ENCODE measurements around the gene STX4.

STX4 gene

DNA sequence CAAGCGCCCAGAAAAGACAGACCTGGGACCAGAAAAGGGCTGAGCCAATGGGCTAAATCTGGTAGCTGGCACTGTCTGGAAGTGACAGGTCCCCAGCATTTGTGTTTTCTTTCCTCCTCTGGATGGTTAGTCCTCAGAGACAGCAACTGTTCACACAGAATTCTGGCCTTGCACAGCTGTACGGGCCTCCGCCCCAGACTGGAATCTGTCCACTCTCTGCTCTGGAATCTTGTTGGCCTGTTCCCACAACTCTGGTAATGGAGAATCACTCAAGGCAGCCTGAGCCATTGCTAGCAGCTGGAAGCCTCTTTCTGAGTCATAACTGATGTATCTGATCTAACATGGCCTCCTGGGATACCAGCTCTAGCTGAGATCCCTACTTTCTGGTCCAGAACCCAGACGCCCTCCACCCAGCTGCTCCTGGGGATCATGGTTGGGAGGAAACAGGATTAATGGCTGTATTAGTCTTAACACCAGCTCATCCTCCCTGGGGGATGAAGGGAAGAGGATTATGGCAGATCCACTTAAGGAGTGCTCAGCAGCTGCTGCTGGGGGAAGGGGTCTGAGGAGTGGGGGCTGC, 31.6 kb downstream of the STX4 start:
- no peak for DNase-seq

DNA sequence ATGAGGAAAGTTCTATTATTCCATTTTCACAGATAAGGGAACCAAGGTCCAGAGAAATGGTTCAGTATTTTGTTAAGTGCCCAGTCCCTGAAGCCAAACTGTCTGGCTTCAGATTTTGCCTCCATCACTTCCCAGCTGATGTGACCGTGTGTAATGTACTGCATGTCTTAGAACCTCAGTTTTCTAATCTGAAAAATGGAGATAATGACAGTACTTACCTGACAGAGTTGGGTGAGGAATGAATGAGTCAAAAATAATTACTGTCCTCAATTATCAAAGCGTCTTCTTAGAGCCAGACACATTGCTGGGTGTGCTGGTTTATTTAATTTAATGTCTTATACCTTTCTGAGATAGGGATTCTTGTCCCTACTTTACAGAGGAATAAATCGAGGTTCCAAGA, 34.0 kb downstream of the STX4 start:
- DNase-seq: no peak

DNA sequence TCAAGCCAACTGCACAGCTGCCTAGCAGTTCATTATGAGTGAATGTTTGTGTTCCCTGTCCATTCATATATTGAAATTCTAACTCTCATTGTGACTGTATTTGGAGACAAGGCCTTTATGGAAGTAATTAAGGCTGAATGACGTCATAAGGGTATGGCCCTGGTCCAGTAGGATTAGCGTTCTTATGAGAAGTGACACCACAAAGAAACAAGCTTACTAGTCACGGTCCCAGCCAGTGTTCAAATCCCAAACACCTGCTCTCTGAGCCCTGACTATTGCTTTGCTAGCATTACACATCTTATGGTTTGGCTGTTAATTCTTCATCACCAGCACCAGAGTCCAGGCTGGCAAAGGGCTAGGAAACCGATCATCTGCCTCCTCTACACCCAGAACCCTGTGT, 38.5 kb downstream of the STX4 start:
- no peak for DNase-seq

DNA sequence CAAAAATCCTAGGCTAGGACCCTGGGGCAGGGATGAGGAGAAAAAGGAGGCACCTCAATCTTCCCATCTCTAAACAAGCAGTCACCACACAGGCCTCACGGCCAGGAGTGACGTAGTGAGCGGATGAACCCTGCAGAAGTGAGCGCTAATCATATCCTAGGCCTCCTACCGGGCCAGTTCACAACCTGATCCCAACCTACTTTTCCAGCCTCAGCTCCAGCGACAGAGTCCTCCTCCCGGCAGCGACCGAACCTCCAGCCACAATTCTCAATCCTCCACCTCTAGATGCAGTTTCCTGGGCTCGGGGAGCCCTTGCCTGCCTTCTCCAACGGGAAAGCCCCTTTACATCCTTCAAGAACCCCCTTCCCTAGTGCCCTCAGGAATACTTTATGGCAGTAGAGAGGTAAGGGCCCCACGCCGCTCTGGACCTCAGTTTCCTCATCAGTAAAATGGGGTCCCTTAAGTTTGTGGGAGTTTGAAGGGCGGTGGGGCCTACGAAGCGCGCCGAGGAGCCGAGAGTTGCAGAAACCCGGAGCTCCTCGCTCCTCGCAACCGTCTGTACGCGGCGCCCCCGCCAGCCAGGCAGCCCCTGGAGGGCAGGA, 39.3 kb downstream of the STX4 start:
- DNase-seq: no peak

DNA sequence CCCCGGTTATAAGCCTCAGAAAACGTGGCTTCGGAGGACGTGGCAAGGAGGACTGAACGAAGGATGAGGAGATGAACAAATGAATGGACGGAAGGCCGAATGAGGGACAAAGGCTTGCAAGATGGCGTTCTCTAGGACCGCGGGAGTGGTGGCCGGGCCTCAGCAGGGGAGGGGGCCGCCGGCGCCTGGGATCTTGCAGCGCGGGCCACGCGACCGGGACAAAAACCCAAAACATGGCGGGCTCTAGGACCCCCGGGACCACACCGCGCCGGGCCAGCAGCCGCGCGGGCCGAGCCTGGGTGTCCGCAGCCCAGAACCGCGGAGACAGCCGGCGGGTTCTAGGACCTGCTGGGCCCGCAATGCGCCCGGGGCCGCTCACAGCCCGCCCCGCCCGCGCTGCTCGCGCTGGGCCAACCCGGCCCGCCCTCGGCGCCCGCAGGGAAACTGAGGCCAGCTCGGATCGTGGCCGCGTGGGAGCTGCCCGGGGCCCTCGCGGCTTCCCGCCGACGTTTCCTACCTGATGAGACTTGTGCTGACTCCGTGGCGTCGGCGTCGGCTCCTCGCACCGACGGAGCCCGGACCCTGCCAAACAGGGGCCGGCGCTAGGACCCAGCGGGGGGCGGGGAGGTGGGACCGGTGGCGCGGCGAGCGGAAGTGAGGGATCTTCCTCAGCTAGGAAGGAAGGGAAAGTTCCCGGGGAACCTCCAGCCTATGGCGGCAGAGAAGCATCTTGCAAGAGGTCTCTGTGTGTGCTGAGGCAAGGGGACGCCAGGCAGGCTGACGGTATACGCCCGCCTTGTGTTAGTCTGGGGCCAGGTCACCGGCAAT, 40.0 kb downstream of the STX4 start:
- peak; percentile 99 for DNase-seq

DNA sequence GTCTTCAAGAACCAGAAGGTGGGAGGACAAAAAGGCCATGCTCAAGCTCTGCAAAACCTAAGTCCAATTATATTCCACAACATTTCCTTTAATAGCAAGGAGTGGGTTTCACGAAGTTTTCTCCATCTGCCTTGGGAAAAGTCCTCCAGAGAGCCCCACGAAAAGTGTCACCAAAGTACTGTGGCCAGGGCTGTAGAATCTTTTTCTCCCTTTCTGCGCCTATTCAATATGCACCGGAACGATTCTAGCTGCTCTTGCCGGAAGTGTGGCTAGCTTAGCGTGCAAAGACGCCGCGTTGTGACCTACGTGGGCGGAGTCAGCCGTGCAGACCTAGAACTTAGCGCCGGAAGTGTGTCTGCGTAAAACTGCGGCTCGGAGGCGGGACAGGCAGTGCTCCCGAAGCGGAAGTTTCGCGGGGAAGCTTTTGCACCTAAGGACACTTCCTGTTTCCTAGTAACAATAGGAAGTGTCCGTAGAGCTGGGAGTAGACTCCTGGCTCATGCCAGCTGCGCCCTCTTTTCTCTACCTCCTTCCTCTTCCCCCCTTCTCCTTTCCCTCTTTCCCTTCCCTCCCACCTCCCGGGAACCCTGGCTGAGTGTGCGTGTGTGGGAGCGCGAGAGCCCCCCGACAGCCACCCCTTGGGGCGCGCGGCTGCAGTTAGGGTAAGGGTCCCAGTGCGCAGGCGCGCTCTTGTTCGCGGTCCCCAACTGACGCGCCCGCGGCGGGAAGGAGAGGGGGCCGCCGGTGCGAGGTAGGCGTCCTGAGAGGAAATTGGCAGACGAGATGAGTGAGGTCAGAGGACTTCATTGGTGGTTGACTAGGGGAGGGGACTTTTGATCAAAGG, 40.8 kb downstream of the STX4 start, which contains the start of the genes ZNF646 and ZNF668:
ZNF646 (plus strand) TSS at position 453 of the 844 bp plus-strand sequence. CDS start 1,903 bp downstream, outside the sequence.
ZNF668 (minus strand) TSS at position 271 of the 844 bp plus-strand sequence. CDS start 9,781 bp downstream, outside the sequence.
- peak; percentile 91 for DNase-seq

DNA sequence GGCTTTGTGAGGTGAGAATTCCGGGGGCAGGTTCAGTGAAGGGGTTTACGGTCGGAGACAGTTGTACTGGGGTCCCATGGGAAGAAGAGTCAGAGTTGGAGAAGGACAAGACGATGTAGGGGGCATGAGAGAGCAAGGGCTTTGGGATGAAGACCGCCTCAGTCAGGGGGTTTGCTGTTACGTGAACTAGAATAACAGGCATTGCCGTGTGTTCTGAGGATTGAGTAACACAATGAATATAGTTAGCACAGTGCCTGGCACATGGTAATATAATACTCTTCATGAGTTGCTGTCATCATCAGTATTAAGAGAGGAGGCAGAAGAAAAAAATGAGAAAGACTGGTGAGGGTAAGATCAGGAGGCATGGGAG, 41.4 kb downstream of the STX4 start:
- DNase-seq: no peak

DNA sequence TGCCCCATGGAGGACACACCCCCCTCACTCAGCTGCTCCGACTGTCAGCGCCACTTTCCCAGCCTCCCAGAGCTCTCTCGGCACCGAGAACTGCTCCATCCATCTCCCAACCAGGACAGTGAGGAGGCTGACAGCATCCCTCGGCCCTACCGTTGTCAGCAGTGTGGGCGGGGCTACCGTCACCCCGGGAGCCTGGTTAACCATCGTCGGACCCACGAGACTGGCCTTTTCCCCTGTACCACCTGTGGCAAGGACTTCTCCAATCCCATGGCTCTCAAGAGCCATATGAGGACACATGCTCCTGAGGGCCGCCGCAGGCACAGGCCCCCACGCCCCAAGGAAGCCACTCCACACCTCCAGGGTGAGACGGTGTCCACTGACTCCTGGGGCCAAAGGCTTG, 43.0 kb downstream of the STX4 start:
- DNase-seq: no peak

DNA sequence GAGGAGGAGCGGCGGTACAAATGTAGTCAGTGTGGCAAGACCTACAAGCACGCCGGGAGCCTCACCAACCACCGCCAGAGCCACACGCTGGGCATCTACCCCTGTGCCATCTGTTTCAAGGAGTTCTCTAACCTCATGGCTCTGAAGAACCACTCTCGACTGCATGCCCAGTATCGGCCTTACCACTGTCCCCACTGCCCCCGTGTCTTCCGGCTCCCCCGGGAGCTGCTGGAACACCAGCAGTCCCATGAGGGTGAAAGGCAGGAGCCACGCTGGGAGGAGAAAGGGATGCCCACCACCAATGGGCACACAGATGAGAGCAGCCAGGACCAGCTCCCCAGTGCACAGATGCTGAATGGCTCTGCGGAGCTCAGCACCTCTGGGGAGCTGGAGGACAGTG, 43.7 kb downstream of the STX4 start:
- DNase-seq: no peak

DNA sequence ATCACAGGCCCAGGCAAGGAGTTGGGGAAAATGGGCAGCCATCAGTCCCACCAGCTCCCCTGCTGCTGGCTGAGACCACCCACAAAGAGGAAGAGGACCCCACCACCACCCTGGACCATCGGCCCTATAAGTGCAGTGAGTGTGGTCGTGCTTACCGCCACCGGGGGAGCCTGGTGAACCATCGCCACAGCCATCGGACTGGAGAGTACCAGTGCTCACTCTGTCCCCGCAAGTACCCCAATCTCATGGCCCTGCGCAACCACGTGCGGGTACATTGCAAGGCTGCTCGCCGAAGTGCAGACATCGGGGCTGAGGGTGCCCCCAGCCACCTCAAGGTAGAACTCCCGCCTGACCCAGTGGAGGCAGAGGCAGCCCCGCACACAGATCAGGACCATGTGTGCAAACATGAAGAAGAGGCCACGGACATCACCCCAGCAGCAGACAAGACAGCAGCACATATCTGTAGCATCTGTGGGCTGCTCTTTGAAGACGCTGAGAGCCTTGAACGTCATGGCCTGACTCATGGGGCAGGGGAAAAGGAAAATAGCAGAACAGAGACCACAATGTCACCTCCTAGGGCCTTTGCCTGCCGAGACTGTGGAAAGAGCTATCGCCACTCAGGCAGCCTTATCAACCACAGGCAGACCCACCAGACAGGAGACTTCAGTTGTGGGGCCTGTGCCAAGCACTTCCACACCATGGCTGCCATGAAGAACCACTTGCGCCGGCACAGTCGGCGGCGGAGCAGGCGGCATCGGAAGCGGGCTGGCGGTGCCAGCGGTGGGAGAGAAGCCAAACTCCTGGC, 44.4 kb downstream of the STX4 start:
- DNase-seq: no peak

DNA sequence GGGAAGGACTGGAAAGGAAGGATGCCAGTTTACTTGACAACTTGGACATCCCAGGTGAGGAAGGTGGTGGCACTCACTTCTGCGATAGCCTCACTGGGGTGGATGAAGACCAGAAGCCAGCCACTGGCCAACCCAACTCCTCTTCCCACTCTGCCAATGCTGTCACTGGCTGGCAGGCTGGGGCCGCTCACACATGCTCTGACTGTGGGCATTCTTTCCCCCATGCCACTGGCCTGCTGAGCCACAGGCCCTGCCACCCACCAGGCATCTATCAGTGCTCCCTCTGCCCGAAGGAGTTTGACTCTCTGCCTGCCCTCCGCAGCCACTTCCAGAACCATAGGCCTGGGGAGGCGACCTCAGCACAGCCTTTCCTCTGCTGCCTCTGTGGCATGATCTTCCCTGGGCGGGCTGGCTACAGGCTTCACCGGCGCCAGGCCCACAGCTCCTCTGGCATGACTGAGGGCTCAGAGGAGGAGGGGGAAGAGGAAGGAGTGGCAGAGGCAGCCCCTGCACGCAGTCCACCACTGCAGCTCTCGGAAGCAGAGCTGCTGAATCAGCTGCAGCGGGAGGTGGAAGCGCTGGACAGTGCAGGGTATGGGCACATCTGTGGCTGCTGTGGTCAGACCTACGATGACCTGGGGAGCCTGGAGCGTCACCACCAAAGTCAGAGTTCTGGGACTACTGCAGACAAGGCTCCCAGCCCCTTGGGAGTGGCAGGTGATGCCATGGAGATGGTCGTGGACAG, 45.4 kb downstream of the STX4 start:
- DNase-seq: no peak

DNA sequence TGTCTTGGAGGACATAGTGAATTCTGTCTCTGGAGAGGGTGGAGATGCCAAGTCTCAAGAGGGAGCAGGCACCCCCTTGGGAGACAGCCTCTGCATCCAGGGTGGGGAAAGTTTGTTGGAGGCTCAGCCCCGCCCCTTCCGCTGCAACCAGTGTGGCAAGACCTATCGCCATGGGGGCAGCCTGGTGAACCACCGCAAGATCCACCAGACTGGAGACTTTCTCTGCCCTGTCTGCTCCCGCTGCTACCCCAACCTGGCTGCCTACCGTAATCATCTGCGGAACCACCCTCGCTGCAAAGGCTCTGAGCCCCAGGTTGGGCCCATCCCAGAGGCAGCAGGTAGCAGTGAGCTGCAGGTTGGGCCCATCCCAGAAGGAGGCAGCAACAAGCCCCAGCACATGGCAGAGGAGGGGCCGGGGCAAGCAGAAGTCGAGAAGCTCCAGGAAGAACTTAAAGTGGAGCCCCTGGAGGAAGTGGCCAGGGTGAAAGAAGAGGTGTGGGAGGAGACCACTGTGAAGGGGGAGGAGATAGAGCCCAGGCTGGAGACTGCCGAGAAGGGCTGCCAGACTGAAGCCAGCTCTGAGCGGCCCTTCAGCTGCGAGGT, 46.1 kb downstream of the STX4 start:
- DNase-seq: no peak

DNA sequence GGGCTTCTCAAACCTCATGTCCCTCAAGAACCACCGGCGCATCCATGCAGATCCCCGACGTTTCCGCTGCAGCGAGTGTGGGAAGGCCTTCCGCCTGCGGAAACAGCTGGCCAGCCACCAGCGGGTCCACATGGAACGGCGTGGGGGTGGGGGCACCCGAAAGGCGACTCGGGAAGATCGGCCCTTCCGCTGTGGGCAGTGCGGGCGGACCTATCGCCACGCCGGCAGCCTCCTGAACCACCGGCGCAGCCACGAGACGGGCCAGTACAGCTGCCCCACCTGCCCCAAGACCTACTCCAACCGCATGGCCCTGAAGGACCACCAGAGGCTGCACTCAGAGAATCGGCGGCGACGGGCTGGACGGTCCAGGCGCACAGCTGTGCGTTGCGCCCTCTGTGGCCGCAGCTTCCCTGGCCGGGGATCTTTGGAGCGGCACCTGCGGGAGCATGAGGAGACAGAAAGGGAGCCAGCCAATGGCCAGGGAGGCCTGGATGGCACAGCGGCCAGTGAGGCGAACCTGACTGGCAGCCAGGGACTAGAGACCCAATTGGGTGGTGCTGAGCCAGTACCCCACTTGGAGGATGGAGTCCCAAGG, 46.8 kb downstream of the STX4 start:
- DNase-seq: no peak

DNA sequence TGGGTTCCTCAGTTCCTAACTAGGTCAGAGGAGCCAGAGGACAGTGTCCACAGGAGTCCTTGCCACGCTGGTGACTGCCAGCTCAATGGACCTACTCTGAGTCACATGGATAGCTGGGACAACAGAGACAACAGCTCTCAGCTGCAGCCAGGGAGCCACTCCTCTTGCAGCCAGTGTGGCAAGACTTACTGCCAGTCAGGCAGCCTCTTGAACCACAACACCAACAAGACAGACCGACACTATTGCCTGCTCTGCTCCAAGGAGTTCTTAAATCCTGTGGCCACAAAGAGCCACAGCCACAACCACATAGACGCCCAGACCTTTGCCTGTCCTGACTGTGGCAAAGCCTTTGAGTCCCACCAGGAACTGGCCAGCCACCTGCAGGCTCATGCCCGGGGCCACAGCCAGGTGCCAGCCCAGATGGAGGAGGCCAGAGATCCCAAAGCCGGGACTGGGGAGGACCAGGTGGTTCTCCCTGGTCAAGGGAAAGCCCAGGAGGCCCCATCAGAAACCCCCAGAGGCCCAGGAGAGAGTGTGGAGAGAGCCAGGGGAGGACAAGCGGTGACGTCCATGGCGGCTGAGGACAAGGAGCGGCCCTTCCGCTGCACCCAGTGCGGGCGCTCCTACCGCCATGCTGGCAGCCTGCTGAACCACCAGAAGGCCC, 47.5 kb downstream of the STX4 start:
- DNase-seq: no peak

DNA sequence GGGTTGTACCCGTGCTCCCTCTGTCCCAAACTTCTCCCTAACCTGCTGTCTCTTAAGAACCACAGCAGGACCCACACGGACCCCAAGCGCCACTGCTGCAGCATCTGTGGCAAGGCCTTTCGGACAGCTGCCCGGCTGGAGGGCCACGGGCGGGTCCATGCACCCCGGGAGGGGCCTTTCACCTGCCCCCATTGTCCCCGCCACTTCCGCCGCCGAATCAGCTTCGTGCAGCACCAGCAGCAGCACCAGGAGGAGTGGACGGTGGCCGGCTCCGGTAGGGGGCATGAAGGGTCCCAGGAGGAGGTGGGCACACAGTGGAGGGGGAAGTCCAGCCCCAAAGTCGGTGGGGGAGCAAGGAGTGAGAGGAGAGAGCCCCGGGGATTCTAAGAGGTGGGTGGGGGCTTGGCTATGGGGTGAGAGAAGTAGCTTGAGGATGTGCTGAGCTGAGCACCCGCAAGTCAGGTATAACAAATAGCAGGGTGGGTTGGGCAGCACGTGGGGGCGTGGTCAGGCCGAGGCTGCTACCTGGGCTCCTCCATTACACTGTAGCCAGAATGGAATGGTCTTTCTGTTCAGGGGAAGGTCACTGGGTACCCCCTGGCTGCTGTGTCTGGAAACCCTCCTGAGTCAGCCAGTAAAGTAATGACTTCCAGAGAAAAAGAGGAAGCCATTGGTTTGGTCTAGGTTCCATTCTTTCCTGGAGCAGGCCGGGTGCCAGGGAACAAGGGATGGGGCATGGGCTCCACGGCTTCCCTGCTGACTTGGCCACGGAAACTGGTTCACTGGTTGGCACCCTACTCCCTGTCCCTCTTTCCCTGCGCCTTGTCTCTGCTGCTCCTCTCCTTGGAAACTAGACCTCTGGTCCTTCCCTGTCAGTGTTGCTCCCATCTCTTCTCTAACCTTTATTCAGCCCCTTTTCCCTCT, 48.3 kb downstream of the STX4 start:
- no peak for DNase-seq

DNA sequence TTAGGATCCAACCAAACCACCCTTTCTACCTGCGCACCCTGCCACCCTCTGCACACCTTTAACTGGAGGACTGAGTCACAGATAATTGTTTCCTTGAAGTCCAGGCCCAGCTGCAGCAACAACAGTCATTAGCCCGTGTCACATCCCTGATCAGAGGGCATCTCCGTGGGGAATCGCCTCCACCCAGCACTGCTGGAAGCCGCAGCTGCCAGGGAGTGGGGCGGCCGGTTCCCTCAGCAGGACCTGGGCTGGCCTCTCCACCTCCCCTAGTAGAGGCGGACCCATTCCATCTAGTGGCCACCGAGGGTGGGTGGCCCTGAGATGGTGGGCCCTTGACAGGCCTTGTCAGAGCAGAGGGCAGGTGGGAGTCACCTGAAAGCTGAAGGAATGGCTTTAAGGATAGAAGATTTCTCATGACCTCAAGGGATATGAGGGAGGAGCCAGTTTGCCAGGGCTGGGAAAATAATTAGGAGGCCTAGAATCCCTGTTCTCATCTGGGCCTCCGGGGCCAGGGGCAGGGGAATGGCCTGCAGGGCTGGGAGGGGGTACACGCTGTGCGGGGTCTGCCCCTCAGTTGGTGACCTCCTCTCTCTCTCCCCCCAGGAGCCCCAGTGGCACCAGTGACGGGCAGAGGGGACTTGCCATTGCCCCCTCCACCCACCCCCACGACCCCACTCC, 49.1 kb downstream of the STX4 start:
- DNase-seq: no peak

DNA sequence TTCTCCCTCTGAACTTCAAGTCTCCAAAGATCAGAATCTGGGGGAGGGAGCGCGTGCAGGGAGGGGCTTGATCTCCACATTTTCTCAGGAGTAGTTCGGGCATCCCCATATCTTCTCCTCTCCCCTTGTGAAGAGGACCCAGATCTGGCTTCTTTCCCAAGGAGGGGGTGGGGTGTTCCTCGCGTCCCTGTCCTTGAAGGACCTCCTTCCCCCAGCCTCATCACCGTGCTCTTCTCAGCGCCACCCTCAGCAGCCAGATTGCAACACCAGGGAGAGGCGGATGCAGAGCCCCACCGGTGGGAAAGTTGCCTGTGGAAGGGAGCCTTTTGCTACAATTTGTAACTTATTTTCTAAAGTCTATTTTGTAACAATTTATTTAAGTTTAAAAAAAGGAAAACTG, 49.7 kb downstream of the STX4 start:
- DNase-seq: no peak

DNA sequence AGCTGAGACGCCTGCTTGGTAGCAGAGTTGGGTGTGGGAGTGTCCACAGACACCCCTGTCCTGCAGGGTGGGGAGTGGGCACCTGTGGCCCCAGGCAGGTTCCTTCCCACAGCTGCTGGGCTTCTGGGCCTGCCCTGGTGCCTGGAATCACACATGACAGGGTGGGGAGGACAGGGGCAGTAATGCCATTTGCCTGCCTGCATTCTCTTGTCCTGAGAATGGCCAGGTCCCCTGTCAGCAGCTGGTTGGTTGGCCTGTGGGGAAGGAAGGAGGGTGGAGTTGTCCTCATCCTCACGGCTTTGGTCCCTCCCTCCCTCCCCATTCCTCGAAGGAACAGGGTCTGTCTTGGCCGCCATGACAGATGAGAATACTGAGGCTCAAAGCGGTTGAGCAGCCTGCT, 50.2 kb downstream of the STX4 start:
- DNase-seq: no peak

All from right kidney (tissue), 1 donor.